ENCODE results near the gene RNLS. TPM values are rescaled to one million over a fixed set of nuclear protein-coding genes. Genes with fewer than 3 reads are reported as not detected.

Gene RNLS
- total and polyA plus RNA-seq, 7 donors: 3.9 to 19.2 (median 8.8) TPM

- WGBS, 2 donors: 57 to 73% methylated on average over 2 of the region's 2 CpGs
- Histone ChIP-seq H3K27ac (no peak overlapping the region), H3K9me3 (no peaks in the 10 kb centered on the region), H3K4me3 (no peak overlapping the region), H3K36me3 (no peaks in the 10 kb centered on the region), H3K4me1 (peaks cover 0 to 10% (median 0%) of the 10 kb centered on the region in 4 donors), H3K27me3 (no peaks in the 10 kb centered on the region)
- no peak for DNase-seq
- intact Hi-C loops (cut with DNase I): loop anchor here (10.0 kb wide), 1 partner anchor 91 kb away; no protein-coding TSS in a partner anchor
- TF ChIP-seq POLR2A (IDR thresholded peaks at IDR 0.05) (no peak), CTCF (IDR thresholded peaks at IDR 0.05) (no peak), EP300 (IDR thresholded peaks at IDR 0.05) (no peak), POLR2AphosphoS5 (IDR thresholded peaks at IDR 0.05) (no peak)
These were observed 329.5 kb downstream of the RNLS start for GRCh38 chr10:88253622-88254021.

GRCh38 chr10:88253128-88253527 lies 330.0 kb downstream of the RNLS start:
- no peak for DNase-seq
- Histone ChIP-seq H3K27me3 (no peaks in the 10 kb centered on the region), H3K4me1 (peaks cover 0 to 10% (median 0%) of the 10 kb centered on the region in 4 donors), H3K4me3 (no peak overlapping the region), H3K36me3 (no peaks in the 10 kb centered on the region), H3K9me3 (no peaks in the 10 kb centered on the region), H3K27ac (no peak overlapping the region)
- 87 to 94% methylated on average over 3 of the region's 3 CpGs for WGBS, 2 donors
- intact Hi-C loops (cut with DNase I): loop anchor here (10.0 kb wide), 1 partner anchor 92 kb away; no protein-coding TSS in a partner anchor
- TF ChIP-seq EP300 (IDR thresholded peaks at IDR 0.05) (no peak), POLR2A (IDR thresholded peaks at IDR 0.05) (no peak), POLR2AphosphoS5 (IDR thresholded peaks at IDR 0.05) (no peak), CTCF (IDR thresholded peaks at IDR 0.05) (no peak)

- no peak for DNase-seq
- H3K27me3 ChIP-seq: no peaks in the 10 kb centered on the region
- no peaks in the 10 kb centered on the region for H3K36me3 ChIP-seq
- no peak overlapping the region for H3K4me3 ChIP-seq
- TF ChIP-seq CTCF (IDR thresholded peaks at IDR 0.05): no peak
- TF ChIP-seq EP300 (IDR thresholded peaks at IDR 0.05): no peak
- no peak for TF ChIP-seq POLR2A (IDR thresholded peaks at IDR 0.05)
- no peak for TF ChIP-seq POLR2AphosphoS5 (IDR thresholded peaks at IDR 0.05)
- WGBS, 2 donors: 95 to 98% methylated on average over 2 of the region's 2 CpGs
- H3K4me1 ChIP-seq: peaks cover 0 to 23% (median 15%) of the 10 kb centered on the region in 4 donors
- intact Hi-C loops (cut with DNase I): no loop called here
- H3K9me3 ChIP-seq: no peaks in the 10 kb centered on the region
- no peak overlapping the region for H3K27ac ChIP-seq
These were observed 333.7 kb downstream of the RNLS start for GRCh38 chr10:88249450-88249849.

GRCh38 chr10:88246675-88247074 lies 336.4 kb downstream of the RNLS start:
- TF ChIP-seq CTCF (IDR thresholded peaks at IDR 0.05) (no peak), POLR2AphosphoS5 (IDR thresholded peaks at IDR 0.05) (no peak), EP300 (IDR thresholded peaks at IDR 0.05) (no peak), POLR2A (IDR thresholded peaks at IDR 0.05) (no peak)
- peak overlapping the region in 3 of 4 donors; percentile 20 to 58 (median 39) for H3K27ac ChIP-seq
- no peak overlapping the region for H3K4me3 ChIP-seq
- H3K4me1 ChIP-seq: peaks cover 0 to 21% (median 15%) of the 10 kb centered on the region in 4 donors
- no peak for DNase-seq
- 90 to 94% methylated on average over 4 of the region's 4 CpGs for WGBS, 2 donors
- intact Hi-C loops (cut with DNase I): no loop called here
- H3K9me3 ChIP-seq: no peaks in the 10 kb centered on the region
- no peaks in the 10 kb centered on the region for H3K27me3 ChIP-seq
- no peaks in the 10 kb centered on the region for H3K36me3 ChIP-seq

- no peaks in the 10 kb centered on the region for H3K36me3 ChIP-seq
- peak; percentile 71 for DNase-seq
- 10 to 57% methylated on average over 4 of the region's 4 CpGs for WGBS, 2 donors
- no peak overlapping the region for H3K4me3 ChIP-seq
- intact Hi-C loops (cut with DNase I): no loop called here
- H3K4me1 ChIP-seq: peaks cover 0 to 21% (median 15%) of the 10 kb centered on the region in 4 donors
- TF ChIP-seq POLR2A (IDR thresholded peaks at IDR 0.05) (no peak), EP300 (IDR thresholded peaks at IDR 0.05) (no peak), POLR2AphosphoS5 (IDR thresholded peaks at IDR 0.05) (peak in 1 of 4 donors; percentile 6), CTCF (IDR thresholded peaks at IDR 0.05) (no peak)
- H3K27ac ChIP-seq: peak overlapping the region; percentile 33 to 58 (median 48)
- no peaks in the 10 kb centered on the region for H3K9me3 ChIP-seq
- no peaks in the 10 kb centered on the region for H3K27me3 ChIP-seq
These were observed 337.1 kb downstream of the RNLS start for GRCh38 chr10:88245974-88246511.

All from sigmoid colon (tissue), 7 donors.